ENCODE measurements around the gene C17orf107. TPM values are rescaled to one million over a fixed set of nuclear protein-coding genes. Genes with fewer than 3 reads are reported as not detected.

C17orf107 gene
- total and polyA plus RNA-seq, 9 of the 15 experiments (the other 6 are each of a cell fraction or from before 2014, with no cell fraction given) = 0.05 to 0.29 (median 0.07) TPM; not detected in 4

GRCh38 chr17:4903051-4903818 lies 3.9 kb downstream of the C17orf107 start, which contains the start of gene CHRNE:
CHRNE (minus strand) TSS chr17:4903098; CDS start chr17:4903063, 35 bp downstream.
- Histone ChIP-seq H3K4me3 (no peak within 1 kb of the TSS), H3K9me1 (ENCODE audit: control insufficient read depth, insufficient read depth, low read length) (peaks cover 2% of the 10 kb centered on the region), H2AFZ (ENCODE audit: low read depth, low read length) (peak within 1 kb of the TSS; percentile 70), H3K4me2 (ENCODE audit: insufficient read depth, low read length) (peak within 1 kb of the TSS; percentile 29; the same call in 1 of the 2 replicates), H3K9me3 (replicated peaks; ENCODE audit: control insufficient read depth, insufficient read depth, low read depth, low read length) (no peaks in the 10 kb centered on the region), H3K27me3 (ENCODE audit: control insufficient read depth in 2 of 2, insufficient read depth in 2 of 2, low read length in 2 of 2) (no peaks in the 10 kb centered on the region; a peak in 1 of 5 replicates), H3K79me2 (ENCODE audit: control insufficient read depth, insufficient read depth, low read length) (no peaks in the 10 kb centered on the region), H3K4me1 (replicated peaks in 1 of 2; ENCODE audit: control insufficient read depth in 2 of 2, insufficient read depth in 2 of 2, low read length in 2 of 2) (peaks cover 14 to 26% of the 10 kb centered on the region in 2 experiments), H3K9ac (ENCODE audit: insufficient read depth in 1 of 2, low read depth in 2 of 2, low read length in 2 of 2) (peak within 1 kb of the TSS in 1 of 2 experiments; percentile 43; a peak in 2 of 4 replicates), H3K27ac (ENCODE audit: extremely low read depth, low read depth, low read length) (peak within 1 kb of the TSS; percentile 30; the same call in 2 of the 3 replicates), H4K20me1 (replicated peaks; ENCODE audit: control insufficient read depth, insufficient read depth, low read length) (no peaks in the 10 kb centered on the region), H3K36me3 (ENCODE audit: control insufficient read depth, insufficient read depth, low read length) (no peaks in the 10 kb centered on the region)
- peak; percentile 43 to 79 (median 64) for DNase-seq (ENCODE audit: extremely low read depth in 1 of 4, low spot score in 3 of 4)
- peak; percentile 82 for FAIRE-seq
- no TSS peak for BruUV-seq (replicated peaks)
- intact Hi-C loops (cut with micrococcal nuclease) (loop anchor here (10.0 kb wide), 1 partner anchor 62 kb away; the partner anchor contains the start of gene SPAG7), in situ Hi-C loops (cut with MboI) (no loop called here)
- ChIA-PET POLR2A (interaction anchor here (0.9 kb wide), 2 partner anchors 96 to 141 kb away, joined by 3 read pairs; partner anchors contain the start of gene PLD2), CTCF (ENCODE audit: low intra/inter-chr PET ratio) (interaction anchor here (0.6 to 1.3 kb wide), 3 partner anchors 21 to 159 kb away, joined by 3 to 5 read pairs (median 3); no protein-coding TSS in a partner anchor)
- 12% methylated on average over 9 of the region's 10 CpGs for WGBS (ENCODE audit: insufficient coverage, low coverage, missing lambda C conversion rate)
- ATAC-seq = peak; percentile 88
- TF ChIP-seq MAX (CRISPR knock-in tag; IDR thresholded peaks at IDR 0.05) (0 out of 2 replicates have a peak, but pooled peaks have one; percentile 28), SREBF2 (CRISPR knock-in tag; IDR thresholded peaks at IDR 0.05) (no peak), RAD21 (CRISPR knock-in tag; conservative IDR thresholded peaks at IDR 0.05 in 1 of 2, IDR thresholded peaks at IDR 0.05 in 1 of 2) (peak in 1 of 2 experiments; percentile 64; a peak in 3 of 4 replicates), SIRT6 (IDR thresholded peaks at IDR 0.05; ENCODE audit: low read depth, low read length) (no peak), KAT8 (IDR thresholded peaks at IDR 0.05; ENCODE audit: low read depth) (no peak), POLR3G (IDR thresholded peaks at IDR 0.05; ENCODE audit: extremely low read depth, insufficient read length, insufficient replicate concordance) (no peak), ZNF561 (CRISPR knock-in tag; conservative IDR thresholded peaks at IDR 0.05) (no peak), RFX5 (IDR thresholded peaks at IDR 0.05; ENCODE audit: low read depth, low read length) (no peak), MAZ (CRISPR knock-in tag; conservative IDR thresholded peaks at IDR 0.05 in 1 of 2, IDR thresholded peaks at IDR 0.05 in 1 of 2) (no peak), MNT (conservative IDR thresholded peaks at IDR 0.05) (peak; percentile 42 to 46; a peak in 3 of 4 replicates), SRSF9 (IDR thresholded peaks at IDR 0.05; ENCODE audit: borderline replicate concordance, low read depth, low read length) (no peak), CREM (IDR thresholded peaks at IDR 0.05; ENCODE audit: low read depth) (peak; percentile 27; the same call in 1 of the 2 replicates), TAF7 (tag; IDR thresholded peaks at IDR 0.05) (no peak), SOX6 (IDR thresholded peaks at IDR 0.05) (no peak), TCF15 (CRISPR knock-in tag; IDR thresholded peaks at IDR 0.05) (no peak), ZNF134 (CRISPR knock-in tag; conservative IDR thresholded peaks at IDR 0.05) (no peak), PHB (CRISPR knock-in tag; IDR thresholded peaks at IDR 0.05) (no peak), ZBTB7A (IDR thresholded peaks at IDR 0.05; ENCODE audit: borderline replicate concordance, control insufficient read depth, low read depth, low read length) (peak; percentile 55; the same call in 1 of the 2 replicates)
- TF ChIP-seq, protein P1, sequence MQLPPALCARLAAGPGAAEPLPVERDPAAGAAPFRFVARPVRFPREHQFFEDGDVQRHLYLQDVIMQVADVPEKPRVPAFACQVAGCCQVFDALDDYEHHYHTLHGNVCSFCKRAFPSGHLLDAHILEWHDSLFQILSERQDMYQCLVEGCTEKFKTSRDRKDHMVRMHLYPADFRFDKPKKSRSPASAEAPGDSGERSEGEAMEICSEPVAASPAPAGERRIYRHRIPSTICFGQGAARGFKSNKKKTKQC (CRISPR knock-in tag; IDR thresholded peaks at IDR 0.05) = no peak
